ENCODE data around the gene EDAR. TPM values are rescaled to one million over a fixed set of nuclear protein-coding genes. Genes with fewer than 3 reads are reported as not detected.

Gene EDAR
- total and polyA plus RNA-seq, 8 donors: 0.47 to 8.1 (median 5.9) TPM; not detected in 1

GRCh38 chr2:108905906-108906305 is 83.1 kb downstream of the EDAR start:
- Histone ChIP-seq H3K9me3 (peaks cover 0 to under 1% of the 10 kb centered on the region in 2 donors), H3K27me3 (no peaks in the 10 kb centered on the region), H3K4me3 (no peak overlapping the region), H3K4me1 (no peaks in the 10 kb centered on the region), H3K27ac (no peak overlapping the region), H3K36me3 (no peaks in the 10 kb centered on the region)
- DNase-seq (no peak), ATAC-seq (no peak)
- TF ChIP-seq CTCF (IDR thresholded peaks at IDR 0.05): no peak
- intact Hi-C loops (cut with DNase I): no loop called here

- no peaks in the 10 kb centered on the region for H3K4me1 ChIP-seq
- no peak overlapping the region for H3K27ac ChIP-seq
These were observed 83.8 kb downstream of the EDAR start for GRCh38 chr2:108905176-108905575.

GRCh38 chr2:108904680-108905079 is 84.3 kb downstream of the EDAR start:
- Histone ChIP-seq H3K36me3 (no peaks in the 10 kb centered on the region), H3K4me3 (no peak overlapping the region), H3K4me1 (no peaks in the 10 kb centered on the region), H3K9me3 (peaks cover 0 to 9% of the 10 kb centered on the region in 2 donors), H3K27me3 (no peaks in the 10 kb centered on the region), H3K27ac (no peak overlapping the region)
- intact Hi-C loops (cut with DNase I): no loop called here
- ATAC-seq (no peak), DNase-seq (no peak)
- TF ChIP-seq CTCF (IDR thresholded peaks at IDR 0.05): no peak

More at GRCh38 chr2:108905176-108905575, 83.8 kb downstream of the EDAR start:
- Histone ChIP-seq H3K4me3 (no peak overlapping the region), H3K27me3 (no peaks in the 10 kb centered on the region), H3K36me3 (no peaks in the 10 kb centered on the region), H3K9me3 (peaks cover 0 to 7% of the 10 kb centered on the region in 2 donors)
- DNase-seq (no peak), ATAC-seq (no peak)
- TF ChIP-seq CTCF (IDR thresholded peaks at IDR 0.05): no peak
- intact Hi-C loops (cut with DNase I): no loop called here

GRCh38 chr2:108898315-108899082 is 90.5 kb downstream of the EDAR start:
- Histone ChIP-seq H3K9me3 (peaks cover 0 to 9% of the 10 kb centered on the region in 2 donors), H3K4me1 (no peaks in the 10 kb centered on the region), H3K27ac (no peak overlapping the region), H3K4me3 (no peak overlapping the region), H3K36me3 (no peaks in the 10 kb centered on the region), H3K27me3 (no peaks in the 10 kb centered on the region)
- DNase-seq: no peak
- TF ChIP-seq CTCF (IDR thresholded peaks at IDR 0.05): no peak
- ATAC-seq: no peak
- intact Hi-C loops (cut with DNase I): no loop called here

- no peak for TF ChIP-seq CTCF (IDR thresholded peaks at IDR 0.05)
These were observed 92.3 kb downstream of the EDAR start for GRCh38 chr2:108896741-108897140.

More at GRCh38 chr2:108896741-108897140, 92.3 kb downstream of the EDAR start:
- intact Hi-C loops (cut with DNase I): no loop called here
- Histone ChIP-seq H3K4me3 (no peak overlapping the region), H3K4me1 (no peaks in the 10 kb centered on the region), H3K36me3 (no peaks in the 10 kb centered on the region), H3K27ac (no peak overlapping the region), H3K9me3 (peaks cover 0 to 9% of the 10 kb centered on the region in 2 donors), H3K27me3 (no peaks in the 10 kb centered on the region)
- no peak for ATAC-seq
- DNase-seq: no peak

Data from left lung (tissue), 10 donors.